ENCODE results near the gene KANSL1. TPM values are rescaled to one million over a fixed set of nuclear protein-coding genes. Genes with fewer than 3 reads are reported as not detected.
A peak's percentile ranks its signal among the peaks of the same experiment; 100 is the strongest.

Gene KANSL1
- total and polyA plus RNA-seq, 9 of the 15 experiments (the other 6 are each of a cell fraction or from before 2014, with no cell fraction given): 3.6 to 55.4 (median 31.8) TPM

DNA sequence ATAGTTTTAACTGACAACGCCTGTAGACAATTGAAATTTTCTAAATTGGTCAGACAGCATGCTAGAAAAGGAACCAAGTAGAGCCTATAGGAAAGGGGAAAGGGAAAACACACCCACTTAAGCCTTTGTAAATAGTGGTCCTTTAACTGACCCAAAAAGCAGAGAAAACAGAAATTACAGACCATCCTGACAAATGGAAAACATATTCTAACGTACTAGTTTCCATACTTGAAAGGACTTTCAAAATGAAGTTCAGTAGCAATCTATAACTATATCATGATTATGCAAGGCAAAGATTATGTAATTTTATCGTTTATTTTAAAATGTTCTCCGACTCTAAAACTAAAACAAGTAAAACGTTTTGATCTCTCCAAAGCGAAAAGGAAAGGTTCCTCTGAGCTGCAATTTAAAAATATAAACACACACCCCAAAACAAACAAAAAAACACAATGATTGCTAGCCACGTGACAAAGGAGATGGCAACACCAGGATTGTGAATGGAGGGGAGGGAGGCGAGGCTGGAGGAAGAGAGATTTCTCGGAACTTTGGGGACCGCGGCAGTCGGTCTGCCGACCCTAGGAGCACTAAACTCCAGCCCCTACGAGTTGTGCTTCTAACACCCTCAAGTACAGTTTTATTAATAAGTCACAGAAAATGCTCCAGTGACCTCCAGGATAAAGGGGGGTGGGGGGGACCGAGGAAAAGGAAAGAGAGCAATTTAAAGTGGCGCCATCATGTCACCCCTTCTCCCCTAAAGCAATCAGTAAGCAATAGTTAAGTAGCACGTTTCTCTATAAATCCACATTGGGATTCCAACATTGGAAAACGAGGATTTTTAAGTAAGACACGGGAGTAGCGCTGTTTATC lies 1.7 kb downstream of the KANSL1 start (continued):
- TF ChIP-seq ZNF263 (CRISPR knock-in tag; IDR thresholded peaks at IDR 0.05; ENCODE audit: borderline replicate concordance): no peak
- 0 out of 2 replicates have a peak, but pooled peaks have one; percentile 6 for TF ChIP-seq SIN3B (IDR thresholded peaks at IDR 0.05; ENCODE audit: low read depth)
- no peak for TF ChIP-seq NELFE (IDR thresholded peaks at IDR 0.05; ENCODE audit: insufficient read depth, insufficient read length)
- TF ChIP-seq TAF9B (IDR thresholded peaks at IDR 0.05; ENCODE audit: partially characterized antibody): peak; percentile 18
- no peak for TF ChIP-seq ZNF134 (CRISPR knock-in tag; conservative IDR thresholded peaks at IDR 0.05)
- TF ChIP-seq MAFF (IDR thresholded peaks at IDR 0.05; ENCODE audit: low read length): no peak
- TF ChIP-seq, protein P1, sequence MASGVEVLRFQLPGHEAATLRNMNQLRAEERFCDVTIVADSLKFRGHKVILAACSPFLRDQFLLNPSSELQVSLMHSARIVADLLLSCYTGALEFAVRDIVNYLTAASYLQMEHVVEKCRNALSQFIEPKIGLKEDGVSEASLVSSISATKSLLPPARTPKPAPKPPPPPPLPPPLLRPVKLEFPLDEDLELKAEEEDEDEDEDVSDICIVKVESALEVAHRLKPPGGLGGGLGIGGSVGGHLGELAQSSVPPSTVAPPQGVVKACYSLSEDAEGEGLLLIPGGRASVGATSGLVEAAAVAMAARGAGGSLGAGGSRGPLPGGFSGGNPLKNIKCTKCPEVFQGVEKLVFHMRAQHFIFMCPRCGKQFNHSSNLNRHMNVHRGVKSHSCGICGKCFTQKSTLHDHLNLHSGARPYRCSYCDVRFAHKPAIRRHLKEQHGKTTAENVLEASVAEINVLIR (CRISPR knock-in tag; IDR thresholded peaks at IDR 0.05): no peak
- TF ChIP-seq EZH2 (IDR thresholded peaks at IDR 0.05; ENCODE audit: borderline replicate concordance, low read depth, low read length): no peak
- TF ChIP-seq SIRT6 (IDR thresholded peaks at IDR 0.05; ENCODE audit: low read depth, low read length): no peak
- TF ChIP-seq, protein P2, sequence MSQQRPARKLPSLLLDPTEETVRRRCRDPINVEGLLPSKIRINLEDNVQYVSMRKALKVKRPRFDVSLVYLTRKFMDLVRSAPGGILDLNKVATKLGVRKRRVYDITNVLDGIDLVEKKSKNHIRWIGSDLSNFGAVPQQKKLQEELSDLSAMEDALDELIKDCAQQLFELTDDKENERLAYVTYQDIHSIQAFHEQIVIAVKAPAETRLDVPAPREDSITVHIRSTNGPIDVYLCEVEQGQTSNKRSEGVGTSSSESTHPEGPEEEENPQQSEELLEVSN (IDR thresholded peaks at IDR 0.05; ENCODE audit: borderline replicate concordance in 1 of 2, extremely low read depth in 1 of 2, insufficient read depth in 1 of 2, insufficient read length in 1 of 2, low read depth in 1 of 2, low read length in 1 of 2, poor library complexity in 1 of 2, severe bottlenecking in 1 of 2): no peak
- TF ChIP-seq, protein P3, sequence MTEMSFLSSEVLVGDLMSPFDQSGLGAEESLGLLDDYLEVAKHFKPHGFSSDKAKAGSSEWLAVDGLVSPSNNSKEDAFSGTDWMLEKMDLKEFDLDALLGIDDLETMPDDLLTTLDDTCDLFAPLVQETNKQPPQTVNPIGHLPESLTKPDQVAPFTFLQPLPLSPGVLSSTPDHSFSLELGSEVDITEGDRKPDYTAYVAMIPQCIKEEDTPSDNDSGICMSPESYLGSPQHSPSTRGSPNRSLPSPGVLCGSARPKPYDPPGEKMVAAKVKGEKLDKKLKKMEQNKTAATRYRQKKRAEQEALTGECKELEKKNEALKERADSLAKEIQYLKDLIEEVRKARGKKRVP (CRISPR knock-in tag; IDR thresholded peaks at IDR 0.05): no peak

Measured in K562 (cell line).